ENCODE measurements around the gene IKZF3. TPM values are rescaled to one million over a fixed set of nuclear protein-coding genes. Genes with fewer than 3 reads are reported as not detected.

Gene IKZF3
- total RNA-seq, 1 donor from 2014 or later, result 0.34 TPM

DNA sequence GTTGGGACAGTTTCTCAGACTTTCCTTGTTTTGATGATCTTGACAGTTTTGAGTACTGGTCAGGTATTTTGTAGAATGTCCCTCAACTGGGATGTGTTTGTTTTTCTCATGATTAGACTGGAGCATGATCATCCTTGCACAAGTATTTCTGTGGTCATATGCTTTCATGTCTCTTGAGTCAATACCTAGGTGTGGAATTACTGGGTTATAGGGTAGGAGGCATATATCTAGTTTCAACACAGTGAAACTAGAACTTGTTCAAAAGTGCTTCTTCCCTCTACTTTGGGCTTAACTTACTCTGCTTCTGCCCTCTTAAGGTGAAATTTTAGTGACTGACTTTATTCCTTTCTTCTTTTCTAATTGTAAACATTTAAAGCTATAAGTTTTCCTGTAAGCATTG, 30.1 kb downstream of the IKZF3 start:
- TF ChIP-seq, protein P1, sequence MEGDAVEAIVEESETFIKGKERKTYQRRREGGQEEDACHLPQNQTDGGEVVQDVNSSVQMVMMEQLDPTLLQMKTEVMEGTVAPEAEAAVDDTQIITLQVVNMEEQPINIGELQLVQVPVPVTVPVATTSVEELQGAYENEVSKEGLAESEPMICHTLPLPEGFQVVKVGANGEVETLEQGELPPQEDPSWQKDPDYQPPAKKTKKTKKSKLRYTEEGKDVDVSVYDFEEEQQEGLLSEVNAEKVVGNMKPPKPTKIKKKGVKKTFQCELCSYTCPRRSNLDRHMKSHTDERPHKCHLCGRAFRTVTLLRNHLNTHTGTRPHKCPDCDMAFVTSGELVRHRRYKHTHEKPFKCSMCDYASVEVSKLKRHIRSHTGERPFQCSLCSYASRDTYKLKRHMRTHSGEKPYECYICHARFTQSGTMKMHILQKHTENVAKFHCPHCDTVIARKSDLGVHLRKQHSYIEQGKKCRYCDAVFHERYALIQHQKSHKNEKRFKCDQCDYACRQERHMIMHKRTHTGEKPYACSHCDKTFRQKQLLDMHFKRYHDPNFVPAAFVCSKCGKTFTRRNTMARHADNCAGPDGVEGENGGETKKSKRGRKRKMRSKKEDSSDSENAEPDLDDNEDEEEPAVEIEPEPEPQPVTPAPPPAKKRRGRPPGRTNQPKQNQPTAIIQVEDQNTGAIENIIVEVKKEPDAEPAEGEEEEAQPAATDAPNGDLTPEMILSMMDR (IDR thresholded peaks at IDR 0.05; ENCODE audit: insufficient read depth, low read depth, low read length), result no peak
- no peak for TF ChIP-seq EZH2 (IDR thresholded peaks at IDR 0.05; ENCODE audit: insufficient read depth, low read length)
- Mint-ChIP-seq H3K4me1 (ENCODE audit: low read depth, unreplicated experiment) (no peaks in the 10 kb centered on the region), H3K4me3 (ENCODE audit: unreplicated experiment) (no peak overlapping the region), H3K9me3 (ENCODE audit: unreplicated experiment) (peaks cover 22% of the 10 kb centered on the region), H3K27ac (ENCODE audit: unreplicated experiment) (no peak overlapping the region), H3K27me3 (ENCODE audit: low read depth, unreplicated experiment) (peaks cover 2% of the 10 kb centered on the region), H3K36me3 (ENCODE audit: low read depth, unreplicated experiment) (peaks cover 2% of the 10 kb centered on the region)
- Histone ChIP-seq H3K27me3 (ENCODE audit: insufficient read depth, low read length) (peaks cover 2% of the 10 kb centered on the region), H2AFZ (ENCODE audit: low read depth, low read length) (no peak overlapping the region), H3K9me3 (ENCODE audit: insufficient read depth, low read depth, low read length) (no peaks in the 10 kb centered on the region), H3K4me2 (ENCODE audit: low read length) (no peak overlapping the region), H3K9ac (ENCODE audit: low read length) (no peak overlapping the region), H3K27ac (ENCODE audit: low read depth, low read length) (no peak overlapping the region), H4K20me1 (ENCODE audit: insufficient read depth, low read length) (no peaks in the 10 kb centered on the region), H3K36me3 (ENCODE audit: insufficient read depth, low read length) (no peaks in the 10 kb centered on the region), H3K4me1 (ENCODE audit: insufficient read depth, low read length) (no peaks in the 10 kb centered on the region), H3K4me3 (ENCODE audit: insufficient read depth, low read depth, low read length) (no peak overlapping the region), H3K79me2 (ENCODE audit: insufficient read depth, low read length) (no peaks in the 10 kb centered on the region)
- FAIRE-seq (no peak), DNase-seq (ENCODE audit: low read depth) (no peak)

DNA sequence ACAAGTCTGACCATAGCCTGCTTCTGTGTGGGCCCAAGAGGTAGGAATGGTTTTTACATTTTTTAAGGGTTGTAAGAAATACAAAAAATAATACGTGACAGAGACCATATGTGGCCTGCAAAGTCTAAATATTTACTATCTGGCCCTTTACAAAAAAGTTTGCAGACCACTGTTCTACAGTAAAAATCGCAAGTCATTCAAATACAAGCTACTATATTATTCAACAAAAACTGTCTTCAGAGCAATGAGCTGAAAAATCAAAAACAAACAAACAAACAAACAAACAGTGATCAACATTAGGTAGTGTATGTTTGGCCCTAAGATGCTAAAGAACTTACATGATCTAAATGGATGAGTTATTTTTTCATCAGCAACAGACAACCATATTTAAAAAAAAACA, 32.5 kb downstream of the IKZF3 start:
- Histone ChIP-seq H3K79me2 (ENCODE audit: insufficient read depth, low read length) (no peaks in the 10 kb centered on the region), H4K20me1 (ENCODE audit: insufficient read depth, low read length) (no peaks in the 10 kb centered on the region), H3K27me3 (ENCODE audit: insufficient read depth, low read length) (peaks cover 2% of the 10 kb centered on the region), H3K9me3 (ENCODE audit: insufficient read depth, low read depth, low read length) (no peaks in the 10 kb centered on the region), H3K9ac (ENCODE audit: low read length) (no peak overlapping the region), H3K4me2 (ENCODE audit: low read length) (no peak overlapping the region), H2AFZ (ENCODE audit: low read depth, low read length) (no peak overlapping the region), H3K4me1 (ENCODE audit: insufficient read depth, low read length) (no peaks in the 10 kb centered on the region), H3K4me3 (ENCODE audit: insufficient read depth, low read depth, low read length) (no peak overlapping the region), H3K36me3 (ENCODE audit: insufficient read depth, low read length) (no peaks in the 10 kb centered on the region), H3K27ac (ENCODE audit: low read depth, low read length) (no peak overlapping the region)
- no peak for TF ChIP-seq EZH2 (IDR thresholded peaks at IDR 0.05; ENCODE audit: insufficient read depth, low read length)
- Mint-ChIP-seq H3K36me3 (ENCODE audit: low read depth, unreplicated experiment) (peaks cover 2% of the 10 kb centered on the region), H3K4me3 (ENCODE audit: unreplicated experiment) (no peak overlapping the region), H3K27ac (ENCODE audit: unreplicated experiment) (no peak overlapping the region), H3K27me3 (ENCODE audit: low read depth, unreplicated experiment) (peaks cover 2% of the 10 kb centered on the region), H3K4me1 (ENCODE audit: low read depth, unreplicated experiment) (no peaks in the 10 kb centered on the region), H3K9me3 (ENCODE audit: unreplicated experiment) (peaks cover 15% of the 10 kb centered on the region)
- DNase-seq (ENCODE audit: low read depth), result no peak
- no peak for FAIRE-seq

DNA sequence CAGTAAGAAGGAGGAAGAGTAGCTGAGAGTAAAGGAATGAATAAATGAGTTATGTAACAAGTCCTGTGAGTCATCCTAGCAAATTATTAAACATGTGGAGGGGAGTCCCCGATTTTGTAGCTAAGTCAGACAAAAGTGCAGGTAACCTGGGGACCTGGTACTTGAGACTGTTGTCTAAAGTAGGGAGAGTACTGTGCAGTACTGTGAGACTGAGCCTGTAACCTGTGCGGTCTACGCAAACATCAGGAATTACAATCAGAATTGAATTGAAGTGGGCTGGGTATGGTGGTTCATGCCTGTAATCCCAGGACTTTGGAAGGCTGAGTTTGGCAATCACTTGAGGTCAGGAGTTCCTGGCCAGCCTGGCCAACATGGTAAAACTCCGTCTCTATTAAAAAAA, 35.7 kb downstream of the IKZF3 start:
- Histone ChIP-seq H3K27me3 (ENCODE audit: insufficient read depth, low read length) (peaks cover 2% of the 10 kb centered on the region), H3K9ac (ENCODE audit: low read length) (no peak overlapping the region), H3K4me1 (ENCODE audit: insufficient read depth, low read length) (no peaks in the 10 kb centered on the region), H3K9me3 (ENCODE audit: insufficient read depth, low read depth, low read length) (peaks cover 7% of the 10 kb centered on the region), H3K27ac (ENCODE audit: low read depth, low read length) (no peak overlapping the region), H2AFZ (ENCODE audit: low read depth, low read length) (no peak overlapping the region), H3K79me2 (ENCODE audit: insufficient read depth, low read length) (no peaks in the 10 kb centered on the region), H3K4me3 (ENCODE audit: insufficient read depth, low read depth, low read length) (no peak overlapping the region), H3K36me3 (ENCODE audit: insufficient read depth, low read length) (no peaks in the 10 kb centered on the region), H4K20me1 (ENCODE audit: insufficient read depth, low read length) (no peaks in the 10 kb centered on the region), H3K4me2 (ENCODE audit: low read length) (no peak overlapping the region)
- TF ChIP-seq, protein P1 (IDR thresholded peaks at IDR 0.05; ENCODE audit: insufficient read depth, low read depth, low read length), result no peak
- TF ChIP-seq EZH2 (IDR thresholded peaks at IDR 0.05; ENCODE audit: insufficient read depth, low read length), result no peak
- DNase-seq (ENCODE audit: low read depth) (no peak), FAIRE-seq (no peak)
- peaks cover 14% of the 10 kb centered on the region for H3K9me3 Mint-ChIP-seq (ENCODE audit: unreplicated experiment)
- H3K4me1 Mint-ChIP-seq (ENCODE audit: low read depth, unreplicated experiment), result no peaks in the 10 kb centered on the region
- H3K27ac Mint-ChIP-seq (ENCODE audit: unreplicated experiment), result no peak overlapping the region
- H3K27me3 Mint-ChIP-seq (ENCODE audit: low read depth, unreplicated experiment), result peaks cover 6% of the 10 kb centered on the region
- H3K4me3 Mint-ChIP-seq (ENCODE audit: unreplicated experiment), result no peak overlapping the region
- peaks cover 2% of the 10 kb centered on the region for H3K36me3 Mint-ChIP-seq (ENCODE audit: low read depth, unreplicated experiment)
